ENCODE measurements around the gene ZNF792.

DNA sequence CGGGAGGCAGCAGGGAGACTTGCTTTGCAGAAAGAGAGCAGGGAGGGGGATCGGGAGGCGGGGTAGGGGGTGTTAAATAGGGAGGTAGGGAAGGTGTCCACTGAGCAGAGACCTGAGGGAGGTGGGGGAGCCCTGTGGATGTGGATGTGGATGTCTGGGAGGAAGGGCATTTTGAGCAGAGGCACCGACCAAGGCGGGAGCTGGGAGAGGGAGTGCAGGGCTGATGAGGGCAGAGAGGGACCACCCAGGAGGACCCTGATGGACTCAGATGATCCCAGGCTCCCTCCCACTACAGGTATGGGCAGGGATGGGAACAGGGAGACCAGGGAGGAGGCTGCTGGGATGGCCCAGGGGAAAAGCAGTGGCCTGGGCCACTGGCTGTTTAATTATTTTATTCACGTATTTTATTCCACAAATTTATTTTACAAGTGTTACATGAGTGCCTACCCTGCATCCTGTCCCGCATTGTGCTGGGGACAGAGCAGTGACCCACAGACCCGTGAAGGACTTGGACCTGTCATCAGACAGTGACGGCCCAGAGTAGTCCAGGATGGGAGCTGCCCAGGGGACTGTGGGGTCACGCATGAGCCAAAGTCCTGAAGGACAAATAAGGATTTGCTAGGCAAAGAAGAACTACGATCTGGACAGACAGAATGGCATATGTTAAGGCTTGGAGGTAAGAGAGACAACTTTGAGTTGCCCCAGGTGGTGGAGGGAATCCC is 41.4 kb upstream of the ZNF792 start:
- TF ChIP-seq, protein P1, sequence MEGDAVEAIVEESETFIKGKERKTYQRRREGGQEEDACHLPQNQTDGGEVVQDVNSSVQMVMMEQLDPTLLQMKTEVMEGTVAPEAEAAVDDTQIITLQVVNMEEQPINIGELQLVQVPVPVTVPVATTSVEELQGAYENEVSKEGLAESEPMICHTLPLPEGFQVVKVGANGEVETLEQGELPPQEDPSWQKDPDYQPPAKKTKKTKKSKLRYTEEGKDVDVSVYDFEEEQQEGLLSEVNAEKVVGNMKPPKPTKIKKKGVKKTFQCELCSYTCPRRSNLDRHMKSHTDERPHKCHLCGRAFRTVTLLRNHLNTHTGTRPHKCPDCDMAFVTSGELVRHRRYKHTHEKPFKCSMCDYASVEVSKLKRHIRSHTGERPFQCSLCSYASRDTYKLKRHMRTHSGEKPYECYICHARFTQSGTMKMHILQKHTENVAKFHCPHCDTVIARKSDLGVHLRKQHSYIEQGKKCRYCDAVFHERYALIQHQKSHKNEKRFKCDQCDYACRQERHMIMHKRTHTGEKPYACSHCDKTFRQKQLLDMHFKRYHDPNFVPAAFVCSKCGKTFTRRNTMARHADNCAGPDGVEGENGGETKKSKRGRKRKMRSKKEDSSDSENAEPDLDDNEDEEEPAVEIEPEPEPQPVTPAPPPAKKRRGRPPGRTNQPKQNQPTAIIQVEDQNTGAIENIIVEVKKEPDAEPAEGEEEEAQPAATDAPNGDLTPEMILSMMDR (IDR thresholded peaks at IDR 0.05) = no peak
- no peak for TF ChIP-seq POLR2A (IDR thresholded peaks at IDR 0.05)

All from thyroid gland (tissue), 4 donors.